Endothelial cell of umbilical vein (primary cell): ENCODE measurements around the gene SP100. TPM values are rescaled to one million over a fixed set of nuclear protein-coding genes. Genes with fewer than 3 reads are reported as not detected.

ENCODE experiments used
- BruUV-seq: library from RNA; stranded (reverse); fragments of 400-500 nt; replicated peaks from 2 replicates; lab custom pipeline; 2021; lab: Mats Ljungman, UMichigan
- CTCF ChIA-PET: fragments of 300-600, 350-600 bp; sonication (Branson Sonifier 250); formaldehyde crosslinking; loops from one replicate; lab custom pipeline; 2021; ENCODE audit warnings: antibody characterized with exemption, inconsistent platforms; lab: Charles Lee
- POLR2A ChIA-PET: fragments of 300-600, 350-600 bp; sonication (Branson Sonifier 250); formaldehyde crosslinking; loops from one replicate; lab custom pipeline; 2021; ENCODE audit warnings: antibody characterized with exemption, inconsistent platforms; lab: Charles Lee
- DNase-seq: peaks from one replicate; pipeline ENCODE4 v3.0.0-alpha.2; 2011; ENCODE audit warnings: low read depth, low spot score
- FAIRE-seq: peaks from 2 replicates; lab custom pipeline; 2011; peaks lifted over from hg19 to GRCh38; lab: Jason Lieb, UNC
- H2AFZ ChIP-seq: 2 replicates; pipeline ENCODE4 v1.6.0; 2012; ENCODE audit warnings: low read depth, low read length, control low read depth, inconsistent platforms
- H3K27ac ChIP-seq: 2 replicates; pipeline ENCODE4 v1.5.1; 2011; ENCODE audit warnings: low read depth, mild to moderate bottlenecking, control low read depth, low read length, moderate library complexity; ENCODE audit not compliant: insufficient read depth
- H3K27me3 ChIP-seq, 2 experiments: 2 replicates each; pipeline versions ENCODE4 v1.6.0 to v1.6.1; 2011; ENCODE audit warnings: low read length in 2 of 2, mixed read lengths in 1 of 2; ENCODE audit not compliant: control insufficient read depth in 2 of 2, insufficient read depth in 2 of 2
- H3K36me3 ChIP-seq, 2 experiments: 2 replicates in 1 of 2; 3 replicates in 1 of 2; pipeline ENCODE4 v1.5.1; 2011; ENCODE audit warnings: low read length in 2 of 2, mild to moderate bottlenecking in 1 of 2, moderate library complexity in 1 of 2; ENCODE audit not compliant: control insufficient read depth in 2 of 2, insufficient read depth in 2 of 2; ENCODE audit errors: extremely low read depth in 1 of 2
- H3K4me1 ChIP-seq: 3 replicates; pipeline ENCODE4 v1.5.1; 2011; ENCODE audit warnings: mild to moderate bottlenecking, low read length; ENCODE audit not compliant: control insufficient read depth, insufficient read depth; ENCODE audit errors: extremely low read depth
- H3K4me2 ChIP-seq: 2 replicates; pipeline ENCODE4 v1.6.1; 2011; ENCODE audit warnings: low read length, control low read depth, mixed read lengths; ENCODE audit not compliant: insufficient read depth
- H3K4me3 ChIP-seq, 3 experiments: fragments of 200-600 bp in 1 of 3; sonication (generic), shearing (Covaris generic) in 1 of 3; replicated peaks in 1 of 3; 2 replicates each; pipeline ENCODE4 v1.5.1; 2011 to 2016; ENCODE audit warnings: control low read depth in 3 of 3, low read length in 3 of 3, mild to moderate bottlenecking in 2 of 3, inconsistent platforms in 1 of 3, low read depth in 1 of 3, moderate library complexity in 1 of 3; ENCODE audit not compliant: insufficient read depth in 1 of 3
- H3K79me2 ChIP-seq: 2 replicates; pipeline ENCODE4 v1.6.0; 2012; ENCODE audit warnings: low read length, inconsistent platforms; ENCODE audit not compliant: control insufficient read depth, insufficient read depth
- H3K9ac ChIP-seq: replicated peaks from 2 replicates; pipeline ENCODE3; 2011; ENCODE audit warnings: low read length, control low read depth; ENCODE audit not compliant: insufficient read depth; ENCODE audit errors: extremely low read depth
- H3K9me1 ChIP-seq: replicated peaks from 3 replicates; pipeline ENCODE4 v1.6.0; 2011; ENCODE audit warnings: mild to moderate bottlenecking, low read length; ENCODE audit not compliant: control insufficient read depth, insufficient read depth; ENCODE audit errors: extremely low read depth
- H3K9me3 ChIP-seq: replicated peaks from 2 replicates; pipeline ENCODE4 v1.5.1; 2012; ENCODE audit warnings: low read length, inconsistent platforms; ENCODE audit not compliant: control insufficient read depth, insufficient read depth
- H4K20me1 ChIP-seq: replicated peaks from 2 replicates; pipeline ENCODE3; 2011; ENCODE audit warnings: mild to moderate bottlenecking, low read length; ENCODE audit not compliant: control insufficient read depth, insufficient read depth; ENCODE audit errors: extremely low read depth
- CTCF ChIP-seq, 2 donors: IDR thresholded peaks; 1 replicate in 1 of 2; 2 replicates in 1 of 2; pipeline ENCODE4 v1.5.1; 2011; ENCODE audit warnings: low read length in 2 of 2, mild to moderate bottlenecking in 2 of 2, moderate library complexity in 2 of 2, control low read depth in 1 of 2, inconsistent platforms in 1 of 2, low read depth in 1 of 2; ENCODE audit not compliant: insufficient read depth in 1 of 2; ENCODE audit errors: extremely low read depth in 1 of 2
- EZH2 ChIP-seq: IDR thresholded peaks from 2 replicates; pipeline ENCODE4 v1.6.1; 2012; ENCODE audit warnings: borderline replicate concordance, low read depth, mild to moderate bottlenecking, moderate library complexity, low read length, inconsistent platforms; ENCODE audit not compliant: severe bottlenecking
- FOS ChIP-seq: IDR thresholded peaks from 2 replicates; pipeline ENCODE4 v1.6.1; 2011; ENCODE audit warnings: mild to moderate bottlenecking, low read length, moderate library complexity, borderline replicate concordance; ENCODE audit not compliant: insufficient read depth
- GATA2 ChIP-seq: IDR thresholded peaks from 2 replicates; pipeline ENCODE4 v1.7.0; 2011; ENCODE audit warnings: low read depth, mild to moderate bottlenecking, moderate library complexity, mixed read lengths, low read length; ENCODE audit not compliant: insufficient read length, insufficient read depth
- JUN ChIP-seq: IDR thresholded peaks from 2 replicates; pipeline ENCODE4 v1.6.1; 2011; ENCODE audit warnings: borderline replicate concordance, low read depth; ENCODE audit not compliant: insufficient read length, insufficient read depth
- MYC ChIP-seq: IDR thresholded peaks from one replicate; pipeline ENCODE4 v1.6.1; 2011; ENCODE audit warnings: mild to moderate bottlenecking, low read depth, low read length
- POLR2A ChIP-seq: IDR thresholded peaks from 2 replicates; pipeline ENCODE4 v1.6.1; 2012; ENCODE audit warnings: low read depth, mild to moderate bottlenecking, control low read depth, low read length
- POLR2AphosphoS5 ChIP-seq: IDR thresholded peaks from 2 replicates; pipeline ENCODE4 v1.6.1; 2012; ENCODE audit warnings: low read depth, mild to moderate bottlenecking, control low read depth, low read length, moderate library complexity; ENCODE audit not compliant: insufficient read depth
- dilution Hi-C: fragments of 300-500 bp; cut with MboI; formaldehyde crosslinking; loops from one replicate; pipeline ENCODE4 v1.15.0; 2019; ENCODE audit warnings: low sequenced_read_pairs; ENCODE audit not compliant: extremely low pct_ligation_motif_present
- intact Hi-C: fragments of 100-400 bp; cut with micrococcal nuclease; formaldehyde crosslinking; loops from one replicate; pipeline ENCODE4 v1.10.0; 2022
- polyA plus RNA-seq, 4 experiments: library from polyadenylated mRNA; depleted of rRNA in 3 of 4; stranded (reverse) in 3 of 4; unstranded in 1 of 4; fragments of >200 nt; gene quantifications; 2 replicates each; pipeline versions ENCODE4 v1.2.1 to v1.2.3, GENCODE V29; 2011 to 2012; ENCODE audit warnings: missing spikeins in 1 of 4
- total RNA-seq: library from RNA; stranded (reverse); gene quantifications from 2 replicates; pipeline ENCODE4 v1.2.3, GENCODE V29; 2021
- TF ChIP-seq, protein P1 (sequence below): IDR thresholded peaks from 2 replicates; pipeline ENCODE4 v1.6.1; 2011; ENCODE audit not compliant: insufficient read depth, insufficient read length

SP100 gene
- total and polyA plus RNA-seq, 2 donors (not counting 3 experiments of a cell fraction or from before 2014, with no cell fraction given), result 33.7 to 108 TPM

DNA sequence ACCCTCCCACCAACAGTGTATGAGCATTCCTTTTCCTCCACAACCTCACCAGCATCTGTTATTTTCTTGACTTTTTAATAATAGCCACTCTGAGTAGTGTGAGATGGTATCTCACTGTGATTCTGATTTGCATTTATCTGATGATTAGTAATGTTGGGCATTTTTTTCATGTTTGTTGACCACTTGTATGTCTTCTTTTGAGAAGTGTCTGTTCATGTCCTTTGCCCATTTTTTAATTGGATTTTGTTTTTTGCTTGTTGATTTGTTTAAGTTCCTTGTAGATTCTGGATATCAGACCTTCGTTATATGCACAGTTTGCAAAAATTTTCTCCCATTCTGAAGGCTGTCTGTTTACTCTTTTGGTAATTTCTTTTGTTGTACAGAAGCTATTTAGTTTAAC is 59.1 kb downstream of the SP100 start:
- H3K4me1 ChIP-seq, result no peaks in the 10 kb centered on the region
- CTCF ChIA-PET, result no interaction called here

More for the DNA sequence above, 59.1 kb downstream of the SP100 start:
- TF ChIP-seq GATA2, result no peak
- TF ChIP-seq MYC, result no peak
- TF ChIP-seq FOS, result no peak
- TF ChIP-seq JUN, result no peak
- no peak for TF ChIP-seq EZH2
- TF ChIP-seq CTCF (IDR thresholded peaks at IDR 0.05; ENCODE audit: extremely low read depth in 1 of 2, insufficient read depth in 1 of 2, low read depth in 1 of 2, low read length in 2 of 2), result no peak
- no peak for TF ChIP-seq POLR2A
- TF ChIP-seq, protein P1, sequence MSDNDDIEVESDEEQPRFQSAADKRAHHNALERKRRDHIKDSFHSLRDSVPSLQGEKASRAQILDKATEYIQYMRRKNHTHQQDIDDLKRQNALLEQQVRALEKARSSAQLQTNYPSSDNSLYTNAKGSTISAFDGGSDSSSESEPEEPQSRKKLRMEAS, result no peak
- no peak for TF ChIP-seq POLR2AphosphoS5
- Histone ChIP-seq H3K27me3 (no peaks in the 10 kb centered on the region), H3K4me2 (no peak overlapping the region), H3K9me3 (no peaks in the 10 kb centered on the region), H3K9me1 (no peaks in the 10 kb centered on the region), H3K9ac (no peak overlapping the region), H3K36me3 (peaks cover 4 to 8% of the 10 kb centered on the region in 2 experiments), H2AFZ (no peak overlapping the region), H4K20me1 (no peaks in the 10 kb centered on the region), H3K4me3 (no peak overlapping the region), H3K27ac (no peak overlapping the region), H3K79me2 (no peaks in the 10 kb centered on the region)
- no peak for FAIRE-seq
- dilution Hi-C loops, result no loop called here
- POLR2A ChIA-PET, result no interaction called here
- BruUV-seq, result no TSS peak
- intact Hi-C loops, result no loop called here
- DNase-seq, result no peak
